HG03342 (cell line): Measurements from ENCODE around the gene C5orf46.
A peak's percentile ranks its signal among the peaks of the same experiment; 100 is the strongest.

Experiments used
- ATAC-seq: cut with Tn5 transposase; IDR thresholded peaks from one replicate; pipeline ENCODE4 v1.9.1; 2021; ENCODE audit warnings: mild to moderate bottlenecking, moderate library complexity; ENCODE audit not compliant: unreplicated experiment

C5orf46 gene

GRCh38 chr5:147859962-147860640 lies 46.2 kb downstream of the C5orf46 start:
- ATAC-seq: no peak

GRCh38 chr5:147858565-147858964 lies 47.8 kb downstream of the C5orf46 start:
- ATAC-seq: no peak

- peak; percentile 92 for ATAC-seq
These were observed 48.8 kb downstream of the C5orf46 start for GRCh38 chr5:147857302-147858129.

- no peak for ATAC-seq
These were observed 49.5 kb downstream of the C5orf46 start for GRCh38 chr5:147856801-147857200.

- ATAC-seq: no peak
These were observed 50.6 kb downstream of the C5orf46 start for GRCh38 chr5:147855774-147856069.

- ATAC-seq: no peak
These were observed 51.2 kb downstream of the C5orf46 start for GRCh38 chr5:147854894-147855773.

- ATAC-seq: no peak
These were observed 52.0 kb downstream of the C5orf46 start for GRCh38 chr5:147854331-147854730.

- ATAC-seq: no peak
These were observed 52.9 kb downstream of the C5orf46 start for GRCh38 chr5:147853372-147853987.

- no peak for ATAC-seq
These were observed 54.0 kb downstream of the C5orf46 start for GRCh38 chr5:147852365-147852764.

GRCh38 chr5:147851578-147851977 lies 54.8 kb downstream of the C5orf46 start:
- no peak for ATAC-seq

GRCh38 chr5:147849226-147849625 lies 57.1 kb downstream of the C5orf46 start:
- no peak for ATAC-seq

GRCh38 chr5:147845618-147846017 lies 60.7 kb downstream of the C5orf46 start:
- ATAC-seq: no peak

- ATAC-seq: no peak
These were observed 61.5 kb downstream of the C5orf46 start for GRCh38 chr5:147844846-147845245.

GRCh38 chr5:147842869-147843268 lies 63.5 kb downstream of the C5orf46 start:
- no peak for ATAC-seq
